ENCODE data around the gene PPP3CA.

PPP3CA gene

DNA sequence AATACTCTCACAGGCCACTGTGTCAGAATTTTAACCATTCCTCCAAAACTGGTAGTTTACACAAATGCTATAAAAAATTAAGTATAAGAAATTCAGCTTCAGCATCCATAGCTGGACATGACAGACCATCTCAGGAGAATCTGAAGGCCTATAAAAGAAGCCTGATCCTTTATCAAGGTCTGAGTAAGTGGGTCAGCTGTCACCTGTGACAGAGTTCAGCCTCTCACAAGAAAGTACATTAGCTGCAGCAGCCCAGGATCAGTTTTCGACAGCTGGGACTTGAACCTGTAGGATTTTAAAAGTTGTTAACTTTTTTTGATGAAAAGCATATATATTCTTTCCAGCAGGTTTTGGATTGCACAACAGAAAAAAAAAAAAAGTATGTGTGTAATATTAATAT lies 60.7 kb downstream of the PPP3CA start:
- no peak for DNase-seq

DNA sequence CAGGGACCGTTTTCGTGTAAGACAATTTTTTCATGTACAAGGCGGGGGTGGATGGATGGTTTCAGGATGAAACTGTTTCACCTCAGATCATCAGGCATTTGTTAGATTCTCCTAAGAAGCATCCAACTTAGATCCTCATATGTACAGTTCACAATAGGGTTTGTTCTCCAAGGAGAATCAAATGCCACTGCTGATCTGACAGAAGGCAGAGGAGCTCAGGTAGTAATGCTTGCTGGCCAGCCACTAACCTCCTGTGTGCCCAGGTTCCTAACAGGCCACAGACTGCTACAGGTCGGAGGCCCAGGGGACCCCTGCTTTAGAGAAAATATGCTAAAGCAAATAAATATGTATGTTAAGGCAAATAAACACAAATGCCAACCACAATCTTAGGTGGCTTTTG lies 61.3 kb downstream of the PPP3CA start:
- DNase-seq, result no peak

GRCh38 chr4:101284546-101284945 lies 62.8 kb downstream of the PPP3CA start:
- no peak for DNase-seq

GRCh38 chr4:101283434-101283833 lies 63.9 kb downstream of the PPP3CA start:
- DNase-seq, result no peak

- DNase-seq, result peak; percentile 45
Measured at GRCh38 chr4:101282076-101282844, 65.1 kb downstream of the PPP3CA start.

DNA sequence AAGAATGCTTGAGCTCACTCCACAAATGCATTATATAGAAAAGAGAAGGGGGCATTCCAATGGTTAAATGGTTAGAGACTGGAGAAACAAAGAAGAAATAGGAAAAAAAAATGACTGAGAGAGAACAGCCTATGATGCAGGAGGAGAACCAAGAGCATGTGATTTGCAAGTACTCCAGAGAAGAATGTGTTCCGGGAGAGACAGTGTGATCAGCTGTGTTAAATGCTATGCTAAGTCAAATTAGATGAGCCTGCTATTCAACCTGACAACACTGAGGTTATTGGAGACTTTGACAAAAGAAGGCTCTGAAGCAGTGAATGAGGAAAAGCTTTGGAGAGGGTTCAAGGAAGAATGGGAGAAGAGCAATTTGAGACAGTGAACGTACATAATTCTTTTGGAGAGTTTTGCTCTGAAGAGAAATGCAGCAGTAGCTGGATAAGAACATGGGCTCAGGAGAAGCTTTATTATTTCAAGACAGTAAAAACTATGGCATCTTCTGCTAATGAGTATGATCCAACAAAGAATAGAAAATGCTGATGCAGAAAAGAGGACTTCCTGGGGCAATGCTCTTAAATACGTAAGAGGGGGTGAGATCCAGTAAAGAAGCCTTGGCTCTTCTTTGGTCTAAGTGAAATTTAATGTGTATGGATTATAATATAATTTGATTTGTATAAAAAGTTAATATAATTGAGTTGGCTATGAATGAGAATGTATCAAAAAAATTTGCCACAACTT lies 66.3 kb downstream of the PPP3CA start:
- DNase-seq, result no peak

GRCh38 chr4:101279377-101279871 lies 67.9 kb downstream of the PPP3CA start:
- DNase-seq, result no peak

DNA sequence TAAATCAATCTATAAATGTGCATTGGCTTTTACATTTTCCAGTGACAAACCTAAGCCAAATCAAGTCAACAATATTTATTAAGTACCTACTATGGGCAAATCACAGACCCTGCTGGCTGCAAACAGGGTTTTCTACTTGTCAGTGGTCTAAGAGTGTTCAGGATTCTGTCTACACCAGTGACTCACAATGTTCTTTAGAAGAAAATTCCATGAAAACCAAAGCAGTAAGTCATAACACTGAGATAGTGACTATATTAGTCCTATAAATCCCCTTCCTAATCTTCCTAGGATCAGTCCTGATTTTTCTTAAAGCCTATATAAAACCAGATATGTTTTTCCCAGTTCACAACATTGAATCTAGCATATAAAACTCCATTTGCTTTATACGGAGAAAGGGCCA lies 69.7 kb downstream of the PPP3CA start:
- DNase-seq, result no peak

DNA sequence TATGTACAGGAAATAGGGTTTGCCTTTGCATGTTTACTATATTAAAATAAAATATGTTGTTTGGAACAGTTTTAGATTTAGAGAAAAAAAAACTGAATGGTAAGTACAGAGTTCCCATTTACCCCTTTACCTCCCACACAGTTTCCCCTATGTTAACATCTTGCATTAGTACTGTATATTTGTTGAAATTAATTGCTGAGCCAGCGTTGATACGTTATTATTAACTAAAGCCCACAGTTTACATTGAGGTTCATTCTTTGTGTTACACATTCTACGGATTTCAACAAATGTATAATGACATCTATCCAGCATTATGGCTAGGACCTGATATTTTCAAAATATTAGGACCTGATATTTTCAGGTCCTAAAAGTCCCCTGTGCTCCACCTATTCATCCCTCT lies 70.7 kb downstream of the PPP3CA start:
- no peak for DNase-seq

- DNase-seq, result no peak
Measured at GRCh38 chr4:101274888-101275752, 72.2 kb downstream of the PPP3CA start.

- DNase-seq, result no peak
Measured at GRCh38 chr4:101271516-101271915, 75.8 kb downstream of the PPP3CA start.

GRCh38 chr4:101269682-101270081 lies 77.6 kb downstream of the PPP3CA start:
- no peak for DNase-seq

DNA sequence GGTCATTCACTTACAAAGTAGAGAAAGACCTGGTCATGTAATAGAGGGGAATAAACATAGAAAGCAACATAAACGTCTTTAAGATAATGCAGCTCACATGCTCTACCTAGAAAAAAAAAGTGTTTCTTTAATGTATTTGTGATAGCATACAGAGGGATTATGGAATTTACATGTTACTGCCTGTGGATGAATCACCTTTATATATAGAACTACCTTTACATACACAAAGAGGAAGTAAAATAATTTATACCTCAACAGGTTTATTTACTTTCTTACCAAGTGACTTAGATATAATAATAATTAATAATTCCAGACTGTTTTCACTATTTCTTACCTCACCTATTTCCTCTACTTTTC lies 81.5 kb downstream of the PPP3CA start:
- DNase-seq, result no peak

DNA sequence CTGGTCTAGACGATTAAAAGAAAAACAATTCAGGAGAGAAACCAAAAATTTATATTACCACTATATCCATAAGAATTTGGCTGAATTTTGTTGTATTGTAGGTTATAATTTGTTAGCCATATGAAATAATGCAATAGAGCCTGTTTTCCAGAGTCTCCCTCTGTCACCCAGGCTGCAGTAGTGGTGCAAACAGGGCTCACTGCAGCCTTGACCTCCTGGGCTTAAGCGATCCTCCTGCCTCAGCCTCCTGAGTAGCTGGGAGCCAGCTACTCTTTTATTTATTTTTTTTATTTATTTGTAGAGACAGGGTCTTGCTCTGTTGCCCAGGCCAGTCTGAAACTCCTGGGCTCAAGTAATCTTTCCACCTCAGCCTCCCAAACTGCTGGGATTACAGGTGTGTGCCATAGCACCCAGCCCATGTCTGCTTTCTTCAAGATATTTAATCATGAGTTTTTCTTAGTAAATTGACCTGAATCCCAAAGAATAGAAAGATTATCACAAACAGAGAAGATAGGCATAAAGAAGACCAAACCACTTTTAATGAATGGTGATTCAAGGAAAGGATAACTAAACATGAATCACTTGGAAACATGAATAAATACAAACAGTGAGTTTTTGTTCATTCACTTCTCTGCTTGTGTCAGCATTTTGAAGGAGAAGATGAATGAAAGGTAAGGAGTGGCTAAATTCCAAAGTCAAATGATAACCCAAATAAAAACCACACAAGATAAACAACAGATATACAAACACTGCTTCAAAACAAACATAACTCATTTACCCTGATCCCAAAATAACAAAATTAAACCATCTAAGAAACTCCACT lies 82.1 kb downstream of the PPP3CA start:
- no peak for DNase-seq

DNA sequence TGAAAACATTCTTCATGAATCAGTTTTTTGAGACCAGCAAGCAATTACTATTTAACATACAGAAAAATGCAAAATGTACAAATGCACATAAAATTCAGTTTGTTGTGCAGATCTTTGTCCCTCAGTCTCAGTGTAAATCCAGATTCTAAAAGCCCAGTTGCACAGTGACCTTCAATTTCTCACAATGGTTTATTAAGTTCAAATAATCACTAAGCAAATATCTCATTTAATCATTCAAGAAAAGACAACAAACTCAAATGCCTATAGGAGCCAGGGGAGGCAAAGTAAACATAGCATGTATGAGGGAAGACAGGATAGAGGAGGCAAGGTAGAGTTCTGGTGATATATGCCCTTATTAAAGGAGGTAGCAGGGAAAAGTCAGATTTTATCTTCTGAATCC lies 82.8 kb downstream of the PPP3CA start:
- no peak for DNase-seq

DNA sequence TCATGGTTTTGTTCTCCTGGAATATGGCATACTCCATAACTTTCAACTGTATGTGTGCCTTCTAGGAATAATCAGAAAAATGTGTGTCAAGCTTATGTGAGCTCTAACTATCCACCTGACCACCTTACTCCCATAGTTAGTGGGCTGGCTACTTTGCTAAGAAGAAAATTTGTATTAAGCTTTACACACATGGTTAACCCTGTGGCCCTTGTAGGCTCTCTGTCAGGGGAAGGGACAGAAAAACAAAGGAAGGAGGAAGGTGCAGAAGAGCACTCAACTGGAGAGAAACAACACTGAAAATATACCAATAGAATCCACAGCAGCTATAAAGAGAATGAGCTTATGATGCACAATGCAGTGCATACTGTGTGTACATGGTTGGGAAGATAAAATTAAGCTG lies 84.6 kb downstream of the PPP3CA start:
- no peak for DNase-seq

GRCh38 chr4:101259876-101260275 lies 87.5 kb downstream of the PPP3CA start:
- no peak for DNase-seq

DNA sequence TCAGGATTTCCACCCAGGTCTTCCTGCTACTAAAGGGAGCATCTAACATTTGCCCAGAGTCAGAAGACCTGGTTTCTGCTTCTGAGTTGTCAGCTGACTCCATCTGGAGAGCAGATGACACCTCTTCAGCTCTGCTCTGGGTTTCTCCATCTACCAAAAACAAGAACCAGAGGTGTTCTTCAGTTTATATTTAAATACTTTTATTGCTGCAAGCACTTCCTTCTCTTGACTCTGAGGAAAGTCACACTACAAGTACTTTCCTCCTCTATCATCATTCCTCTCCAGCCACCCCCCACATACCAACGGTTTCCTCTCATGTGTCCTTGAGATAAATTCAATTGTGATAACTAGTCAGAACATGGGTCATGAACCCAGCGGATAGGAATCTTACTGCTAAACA lies 88.4 kb downstream of the PPP3CA start:
- DNase-seq, result no peak

DNA sequence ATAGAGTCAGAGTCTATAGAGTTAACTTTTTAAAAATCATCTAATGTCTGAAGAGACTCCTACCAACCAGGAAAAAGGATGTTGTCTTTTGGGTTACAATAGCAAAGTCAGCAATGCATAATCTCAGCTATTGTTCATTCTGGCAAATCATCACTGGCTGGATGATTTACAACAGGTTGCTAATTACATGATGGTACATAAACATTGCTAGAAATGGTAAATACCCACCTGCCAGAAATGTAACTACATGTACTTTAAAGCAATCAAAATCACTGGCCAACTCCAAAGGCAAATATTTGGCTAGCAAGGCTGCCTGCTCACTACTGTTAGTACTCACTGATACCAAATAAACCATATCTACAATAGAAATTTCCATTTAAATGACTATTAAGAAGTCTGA lies 91.1 kb downstream of the PPP3CA start:
- DNase-seq, result no peak

DNA sequence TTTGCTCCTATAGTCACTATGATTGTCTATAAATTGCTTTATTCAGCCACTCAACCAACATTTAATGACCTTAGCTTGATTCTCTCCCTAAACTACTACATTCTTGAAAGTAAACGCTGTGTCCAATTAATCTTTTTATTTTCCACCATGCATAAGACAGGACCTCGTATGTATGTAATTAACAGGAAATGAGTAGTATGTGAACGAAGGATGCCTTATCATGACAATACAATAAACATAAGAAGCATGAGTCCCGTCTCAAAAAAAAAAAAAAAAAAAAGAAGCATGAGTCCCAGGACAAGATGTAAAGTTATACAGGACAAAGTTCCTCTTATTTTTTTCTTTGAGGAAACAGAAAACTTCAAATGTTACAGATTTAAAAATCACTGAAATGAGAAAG lies 92.5 kb downstream of the PPP3CA start:
- no peak for DNase-seq

DNA sequence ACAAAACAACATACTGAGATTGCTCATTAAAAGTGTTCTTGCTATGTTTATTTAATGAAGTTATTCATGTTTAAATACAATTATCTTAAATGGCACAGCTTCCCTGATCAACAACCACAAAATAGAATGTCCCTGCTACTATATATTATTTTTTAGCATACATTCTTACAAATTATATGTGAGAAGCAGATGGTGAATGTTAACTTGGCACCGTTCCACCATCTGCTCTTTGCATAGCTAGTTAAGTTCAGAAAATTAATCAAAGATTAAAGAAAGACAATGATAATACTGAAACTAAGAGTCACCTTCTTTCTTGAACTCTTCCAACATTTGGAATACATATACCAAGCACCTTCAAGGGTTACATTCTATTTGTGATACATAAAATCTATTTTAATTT lies 94.2 kb downstream of the PPP3CA start:
- no peak for DNase-seq

GRCh38 chr4:101252721-101253120 lies 94.6 kb downstream of the PPP3CA start:
- DNase-seq, result no peak

DNA sequence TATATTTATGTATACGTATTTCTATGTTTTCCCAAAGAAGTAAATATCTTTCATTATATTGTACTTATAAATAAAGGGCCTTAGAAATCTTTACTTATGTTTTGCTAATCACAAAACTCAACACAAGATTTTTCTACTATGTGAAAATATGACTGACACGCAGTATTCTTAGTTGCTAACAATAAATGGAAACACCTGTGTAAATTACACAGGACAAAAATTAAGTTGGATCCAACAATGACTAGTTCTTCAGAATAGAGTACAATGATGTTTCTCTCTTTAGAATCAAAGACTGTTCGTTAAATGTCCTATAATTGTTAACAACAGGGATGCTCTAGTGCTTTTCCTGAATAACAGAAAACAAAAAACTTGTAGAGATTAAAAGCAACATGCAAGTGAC lies 96.1 kb downstream of the PPP3CA start:
- DNase-seq, result no peak
